Sciatic nerve (tissue), 2 donors: Measurements from ENCODE around the gene MAF. TPM values are rescaled to one million over a fixed set of nuclear protein-coding genes. Genes with fewer than 3 reads are reported as not detected.

Source experiments
- ATAC-seq: fragments of 200-7000 bp; cut with Tn5 transposase; one replicate; pipeline ENCODE4 v1.9.1; 2020; ENCODE audit warnings: mild to moderate bottlenecking, moderate library complexity
- DNase-seq: peaks from one replicate; pipeline ENCODE4 v3.0.0-alpha.2; 2020; ENCODE audit warnings: low spot score
- intact Hi-C: fragments of 100-400 bp; cut with DNase I; formaldehyde crosslinking; loops from one replicate; pipeline ENCODE4 v1.14.2; 2022
- total RNA-seq: library from RNA; stranded (reverse); fragmentation: NEBNext Ultra II Directional; extraction: Animal tissue kit (Norgen Biotek cat#: 25700); gene quantifications from one replicate; pipeline ENCODE4 v1.2.1, GENCODE V29; 2021
- donor health status: DM: no; HTN: no; CAD: no.
- donor health status: DM: no; HTN: no; CAD: no.

Gene MAF
- total RNA-seq, 1 donor from 2014 or later: 168 TPM

- intact Hi-C loops: no loop called here
- DNase-seq (no peak), ATAC-seq (no peak)
These were observed 4.5 kb downstream of the MAF start for GRCh38 chr16:79595931-79596450.

GRCh38 chr16:79595231-79595641 is 5.3 kb downstream of the MAF start:
- intact Hi-C loops: no loop called here
- DNase-seq (no peak), ATAC-seq (no peak)

GRCh38 chr16:79593754-79594153 is 6.8 kb downstream of the MAF start:
- DNase-seq (no peak), ATAC-seq (no peak)
- intact Hi-C loops: no loop called here

GRCh38 chr16:79593074-79593531 is 7.4 kb downstream of the MAF start:
- DNase-seq (no peak), ATAC-seq (peak; percentile 45)
- intact Hi-C loops: no loop called here

- intact Hi-C loops: no loop called here
- DNase-seq (no peak), ATAC-seq (peak; percentile 46)
These were observed 8.4 kb downstream of the MAF start for GRCh38 chr16:79592186-79592585.

GRCh38 chr16:79589601-79590102 is 10.9 kb downstream of the MAF start:
- intact Hi-C loops: no loop called here
- no peak for DNase-seq
- peak; percentile 47 for ATAC-seq

- ATAC-seq: no peak
- intact Hi-C loops: no loop called here
- DNase-seq: no peak
These were observed 12.6 kb downstream of the MAF start for GRCh38 chr16:79587897-79588296.

GRCh38 chr16:79587296-79587695 is 13.2 kb downstream of the MAF start:
- ATAC-seq (no peak), DNase-seq (no peak)
- intact Hi-C loops: no loop called here

GRCh38 chr16:79582789-79583188 is 17.7 kb downstream of the MAF start:
- intact Hi-C loops: no loop called here

GRCh38 chr16:79580453-79581191 is 19.9 kb downstream of the MAF start:
- ATAC-seq: peak; percentile 67
- no peak for DNase-seq
- intact Hi-C loops: no loop called here

More at GRCh38 chr16:79582789-79583188, 17.7 kb downstream of the MAF start:
- ATAC-seq (no peak), DNase-seq (no peak)

GRCh38 chr16:79576602-79577001 is 23.9 kb downstream of the MAF start:
- DNase-seq: no peak
- intact Hi-C loops: no loop called here
- no peak for ATAC-seq

GRCh38 chr16:79573884-79574283 is 26.7 kb downstream of the MAF start:
- ATAC-seq: no peak
- DNase-seq: no peak
- intact Hi-C loops: no loop called here

GRCh38 chr16:79573071-79573470 is 27.5 kb downstream of the MAF start:
- intact Hi-C loops: no loop called here
- DNase-seq (no peak), ATAC-seq (no peak)

- intact Hi-C loops: no loop called here
- DNase-seq: no peak
- no peak for ATAC-seq
These were observed 28.5 kb downstream of the MAF start for GRCh38 chr16:79571903-79572535.

- ATAC-seq (peak; percentile 80), DNase-seq (no peak)
- intact Hi-C loops: no loop called here
These were observed 29.3 kb downstream of the MAF start for GRCh38 chr16:79571065-79571902.

- no peak for DNase-seq
- ATAC-seq: no peak
- intact Hi-C loops: no loop called here
These were observed 35.8 kb downstream of the MAF start for GRCh38 chr16:79564671-79565107.

GRCh38 chr16:79563921-79564320 is 36.6 kb downstream of the MAF start:
- DNase-seq (no peak), ATAC-seq (no peak)

GRCh38 chr16:79562166-79562823 is 38.2 kb downstream of the MAF start:
- no peak for DNase-seq
- intact Hi-C loops: no loop called here
- peak; percentile 88 for ATAC-seq

More at GRCh38 chr16:79563921-79564320, 36.6 kb downstream of the MAF start:
- intact Hi-C loops: no loop called here

- DNase-seq (no peak), ATAC-seq (no peak)
- intact Hi-C loops: no loop called here
These were observed 38.8 kb downstream of the MAF start for GRCh38 chr16:79561729-79562128.
